ENCODE results near the gene BUB1.
"Not testable (repeated sequence)": the region's sequence is repeated elsewhere in the genome, so short reads cannot be mapped to it uniquely, and the experiment has no call there.

The BUB1 gene

DNA sequence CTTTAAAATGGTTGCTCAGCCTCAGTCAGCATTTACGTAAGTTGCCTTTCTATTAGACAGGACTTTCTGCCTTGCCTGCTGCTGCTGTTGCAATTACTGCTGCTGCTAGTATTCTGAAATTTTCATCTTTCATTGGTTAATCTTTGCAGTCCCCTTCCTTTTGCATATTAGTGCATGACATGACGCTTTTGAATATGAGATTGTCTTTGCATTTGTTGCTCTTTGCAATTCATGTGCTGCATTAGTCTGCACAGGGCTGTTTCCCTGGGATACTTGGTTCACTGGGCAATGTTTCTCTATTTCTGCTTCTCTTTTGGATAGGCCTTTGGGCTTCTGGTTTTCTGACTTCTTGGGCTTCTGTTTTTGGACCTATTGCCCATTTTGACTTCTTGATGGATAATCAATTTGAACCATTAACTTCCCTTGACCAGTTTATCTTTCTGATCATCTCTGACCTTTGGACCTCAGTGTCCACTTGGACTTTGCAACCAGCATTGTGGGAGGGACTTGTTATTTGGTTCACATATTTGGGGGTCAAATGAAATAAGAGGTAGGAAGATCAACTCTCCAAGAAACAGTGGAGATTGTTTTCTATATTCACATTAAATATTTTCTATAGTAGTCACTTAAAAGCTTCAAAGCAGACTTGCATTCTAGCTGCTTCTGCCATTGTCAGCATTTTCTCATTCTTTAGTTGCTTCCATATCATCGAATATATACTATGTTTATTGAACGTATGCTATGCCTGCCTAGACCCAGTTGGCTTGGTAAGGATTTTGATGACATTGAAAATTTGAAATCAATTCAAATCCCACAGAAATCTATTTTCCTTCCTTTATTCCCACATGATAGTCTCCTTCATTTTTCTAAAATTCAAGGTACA is 12.5 kb upstream of the BUB1 start:
- H3K36me3 ChIP-seq, result no peaks in the 10 kb centered on the region
- no peak overlapping the region for H3K4me3 ChIP-seq (ENCODE audit: low read depth in 1 of 2, low read length in 1 of 2)
- peaks cover 16 to 30% of the 10 kb centered on the region in 2 experiments for H3K4me1 ChIP-seq (ENCODE audit: control insufficient read depth in 1 of 2, insufficient read depth in 1 of 2, low read depth in 1 of 2, low read length in 1 of 2)
- no peaks in the 10 kb centered on the region for H3K27me3 ChIP-seq
- H3K9me3 ChIP-seq, result no peaks in the 10 kb centered on the region
- H3K27ac ChIP-seq, result peak overlapping the region; percentile 47
- TF ChIP-seq, protein P1, sequence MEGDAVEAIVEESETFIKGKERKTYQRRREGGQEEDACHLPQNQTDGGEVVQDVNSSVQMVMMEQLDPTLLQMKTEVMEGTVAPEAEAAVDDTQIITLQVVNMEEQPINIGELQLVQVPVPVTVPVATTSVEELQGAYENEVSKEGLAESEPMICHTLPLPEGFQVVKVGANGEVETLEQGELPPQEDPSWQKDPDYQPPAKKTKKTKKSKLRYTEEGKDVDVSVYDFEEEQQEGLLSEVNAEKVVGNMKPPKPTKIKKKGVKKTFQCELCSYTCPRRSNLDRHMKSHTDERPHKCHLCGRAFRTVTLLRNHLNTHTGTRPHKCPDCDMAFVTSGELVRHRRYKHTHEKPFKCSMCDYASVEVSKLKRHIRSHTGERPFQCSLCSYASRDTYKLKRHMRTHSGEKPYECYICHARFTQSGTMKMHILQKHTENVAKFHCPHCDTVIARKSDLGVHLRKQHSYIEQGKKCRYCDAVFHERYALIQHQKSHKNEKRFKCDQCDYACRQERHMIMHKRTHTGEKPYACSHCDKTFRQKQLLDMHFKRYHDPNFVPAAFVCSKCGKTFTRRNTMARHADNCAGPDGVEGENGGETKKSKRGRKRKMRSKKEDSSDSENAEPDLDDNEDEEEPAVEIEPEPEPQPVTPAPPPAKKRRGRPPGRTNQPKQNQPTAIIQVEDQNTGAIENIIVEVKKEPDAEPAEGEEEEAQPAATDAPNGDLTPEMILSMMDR (IDR thresholded peaks at IDR 0.05), result no peak

DNA sequence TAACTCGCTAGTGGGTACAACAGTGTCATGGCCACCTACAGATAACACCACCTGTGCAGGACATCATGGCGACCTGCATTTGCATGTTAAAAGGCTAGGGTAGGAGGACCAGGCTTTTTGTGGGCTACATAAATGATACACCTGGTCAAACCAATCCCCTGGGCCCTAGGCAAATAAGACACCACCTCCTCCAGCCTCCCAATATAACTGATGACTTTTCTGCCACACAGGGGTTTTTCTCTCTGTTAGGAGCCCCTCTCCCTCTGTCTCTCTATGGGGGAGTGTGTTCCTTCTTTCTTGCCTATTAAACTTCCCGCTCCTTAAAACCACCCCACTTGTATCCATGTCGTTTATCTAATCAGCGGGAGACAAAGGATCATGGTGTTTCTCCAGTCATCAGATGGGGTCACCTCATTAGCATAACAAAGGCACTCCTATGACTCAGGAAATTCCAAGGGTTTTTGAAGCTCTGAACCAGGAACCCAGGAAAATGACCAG is 10.8 kb upstream of the BUB1 start:
- Histone ChIP-seq H3K36me3 (no peaks in the 10 kb centered on the region), H3K9me3 (no peaks in the 10 kb centered on the region), H3K27ac (no peak overlapping the region), H3K27me3 (no peaks in the 10 kb centered on the region), H3K4me3 (ENCODE audit: low read depth in 1 of 2, low read length in 1 of 2) (no peak overlapping the region), H3K4me1 (ENCODE audit: control insufficient read depth in 1 of 2, insufficient read depth in 1 of 2, low read depth in 1 of 2, low read length in 1 of 2) (peaks cover 16 to 31% of the 10 kb centered on the region in 2 experiments)
- TF ChIP-seq, protein P1 (IDR thresholded peaks at IDR 0.05), result no peak

DNA sequence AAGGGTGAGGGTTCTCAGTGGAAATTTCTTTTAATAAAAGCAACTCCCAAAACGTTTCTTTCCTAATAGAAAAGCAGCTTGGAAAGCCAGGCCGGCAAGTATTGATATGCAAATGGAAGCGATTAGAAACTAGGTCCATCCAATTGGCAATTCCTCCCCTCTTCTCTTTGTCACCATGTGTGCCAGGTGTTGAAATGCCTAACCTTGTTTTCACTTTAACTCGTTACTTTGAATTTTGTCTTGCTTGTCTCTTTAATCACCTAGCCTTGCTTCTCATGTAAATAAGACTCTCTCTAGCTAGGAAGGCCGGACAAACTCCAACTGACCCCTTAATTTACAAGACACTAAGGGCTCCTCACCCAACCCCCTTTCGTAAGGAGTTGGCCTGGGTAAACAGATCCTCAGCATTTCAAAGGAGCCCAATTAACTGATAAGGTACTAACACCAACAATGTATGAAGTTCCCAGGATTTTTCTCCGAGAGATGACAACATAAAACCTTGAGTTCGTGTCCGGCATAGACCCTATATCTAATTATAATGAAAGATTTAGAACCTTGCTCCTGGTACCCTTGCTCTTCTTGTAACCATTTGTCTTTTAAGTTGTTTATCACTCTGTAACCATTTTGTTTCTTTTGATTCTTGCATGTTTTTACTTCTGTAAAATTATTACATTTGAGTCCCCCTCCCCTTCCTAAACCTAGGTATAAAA is 10.1 kb upstream of the BUB1 start:
- H3K4me1 ChIP-seq (ENCODE audit: control insufficient read depth in 1 of 2, insufficient read depth in 1 of 2, low read depth in 1 of 2, low read length in 1 of 2), result peaks cover 16 to 31% of the 10 kb centered on the region in 2 experiments
- not testable (repeated sequence) for H3K9me3 ChIP-seq; H3K27ac ChIP-seq; H3K27me3 ChIP-seq; H3K4me3 ChIP-seq (ENCODE audit: low read depth in 1 of 2, low read length in 1 of 2); H3K36me3 ChIP-seq

DNA sequence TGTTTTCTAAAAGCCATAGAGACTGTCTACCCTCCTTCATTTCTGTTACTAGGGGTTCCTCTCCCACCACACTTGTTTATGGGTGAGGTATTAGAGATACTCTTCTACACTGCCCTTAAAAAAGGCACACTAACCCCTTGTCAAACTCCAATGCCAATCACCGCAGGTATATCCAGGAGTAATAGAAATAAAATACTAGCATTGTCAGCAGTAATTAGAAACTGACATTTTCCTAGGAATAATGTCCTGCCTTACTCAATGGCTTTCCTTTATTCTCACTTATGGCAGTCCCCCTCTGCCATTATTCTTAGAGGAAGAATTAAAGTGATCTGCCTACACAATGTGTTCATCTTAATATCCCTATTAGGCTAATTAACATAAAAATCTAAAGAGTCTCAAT is 5.0 kb upstream of the BUB1 start:
- Histone ChIP-seq H3K36me3 (no peaks in the 10 kb centered on the region), H3K27me3 (no peaks in the 10 kb centered on the region), H3K4me3 (ENCODE audit: low read depth in 1 of 2, low read length in 1 of 2) (no peak overlapping the region), H3K9me3 (no peaks in the 10 kb centered on the region), H3K4me1 (ENCODE audit: control insufficient read depth in 1 of 2, insufficient read depth in 1 of 2, low read depth in 1 of 2, low read length in 1 of 2) (peaks cover 8 to 30% of the 10 kb centered on the region in 2 experiments), H3K27ac (no peak overlapping the region)
- TF ChIP-seq, protein P1 (IDR thresholded peaks at IDR 0.05), result no peak

DNA sequence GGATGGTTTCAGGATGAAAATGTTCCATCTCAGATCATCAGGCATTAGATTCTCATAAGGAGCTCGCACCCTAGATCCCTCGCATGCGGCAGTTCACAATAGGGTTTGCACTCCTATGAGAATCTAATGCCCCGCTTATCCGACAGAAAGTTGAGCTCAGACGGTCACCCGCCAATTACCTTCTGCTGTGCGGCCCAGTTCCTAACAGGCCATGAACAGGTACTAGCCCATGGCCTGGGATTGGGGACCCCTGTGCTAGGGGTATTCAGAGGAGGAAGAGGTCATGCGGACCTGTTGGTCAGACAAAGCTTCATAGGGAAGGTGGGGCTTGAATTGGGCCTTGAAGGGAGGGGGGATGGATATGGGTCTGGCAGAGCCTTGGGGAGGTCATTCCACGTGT is 4.4 kb upstream of the BUB1 start:
- Histone ChIP-seq H3K27me3 (no peaks in the 10 kb centered on the region), H3K36me3 (no peaks in the 10 kb centered on the region), H3K4me1 (ENCODE audit: control insufficient read depth in 1 of 2, insufficient read depth in 1 of 2, low read depth in 1 of 2, low read length in 1 of 2) (peaks cover 13 to 35% of the 10 kb centered on the region in 2 experiments), H3K27ac (no peak overlapping the region), H3K4me3 (ENCODE audit: low read depth in 1 of 2, low read length in 1 of 2) (no peak overlapping the region), H3K9me3 (no peaks in the 10 kb centered on the region)
- TF ChIP-seq, protein P1 (IDR thresholded peaks at IDR 0.05), result no peak

DNA sequence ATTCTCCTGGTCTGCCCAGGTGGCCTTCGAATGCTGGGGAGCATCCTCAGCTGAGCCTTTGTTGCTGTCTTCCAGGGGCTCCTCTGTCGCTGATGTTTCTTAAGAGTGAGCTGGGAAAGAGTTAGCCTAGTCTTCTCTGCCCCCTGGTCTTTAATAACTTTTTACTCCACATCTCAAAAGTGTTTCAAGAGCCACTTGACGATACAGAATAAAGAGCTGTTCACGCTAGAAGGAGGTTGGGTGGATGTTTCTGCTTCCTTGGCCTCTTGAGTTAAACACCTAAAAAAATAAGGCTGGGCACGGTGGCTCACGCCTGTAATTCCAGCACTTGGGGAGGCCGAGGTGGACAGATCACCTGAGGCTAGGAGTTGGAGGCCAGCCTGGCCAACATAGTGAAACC is 2.8 kb upstream of the BUB1 start:
- Histone ChIP-seq H3K4me3 (ENCODE audit: low read depth in 1 of 2, low read length in 1 of 2) (no peak overlapping the region), H3K9me3 (no peaks in the 10 kb centered on the region), H3K4me1 (ENCODE audit: control insufficient read depth in 1 of 2, insufficient read depth in 1 of 2, low read depth in 1 of 2, low read length in 1 of 2) (peaks cover 15 to 29% of the 10 kb centered on the region in 2 experiments), H3K36me3 (no peaks in the 10 kb centered on the region), H3K27me3 (no peaks in the 10 kb centered on the region), H3K27ac (no peak overlapping the region)
- TF ChIP-seq, protein P1 (IDR thresholded peaks at IDR 0.05), result no peak

Measured in neutrophil (primary cell).